ENCODE data around the gene SLC25A31.

The SLC25A31 gene

DNA sequence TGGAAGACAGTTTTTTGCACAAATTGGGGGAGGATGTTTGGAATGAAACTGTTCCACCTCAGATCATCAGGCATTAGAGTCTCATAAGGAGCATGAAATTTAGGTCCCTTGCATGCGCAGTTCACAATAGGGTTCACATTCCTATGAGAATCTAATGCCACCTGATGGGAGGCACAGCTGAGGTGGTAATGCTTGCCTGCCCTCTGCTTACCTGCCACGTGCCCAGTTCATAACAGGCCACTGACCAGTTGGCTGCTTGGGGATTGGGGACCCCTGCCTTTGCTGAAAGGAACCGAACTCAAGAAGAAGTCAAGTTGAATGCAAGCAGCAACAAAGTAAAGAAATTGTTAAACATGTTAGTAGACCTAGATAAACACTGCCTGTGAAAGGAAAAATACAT, 47.3 kb downstream of the SLC25A31 start:
- Histone ChIP-seq H3K27ac (no peak overlapping the region), H3K27me3 (replicated peaks) (no peaks in the 10 kb centered on the region), H3K4me3 (ENCODE audit: low read depth, low read length) (no peak overlapping the region), H3K36me3 (replicated peaks) (no peaks in the 10 kb centered on the region)
- in situ Hi-C loops (cut with HindIII; ENCODE audit: low pct_ligation_motif_present, low sequenced_read_pairs), result no loop called here
- TF ChIP-seq, protein P1, sequence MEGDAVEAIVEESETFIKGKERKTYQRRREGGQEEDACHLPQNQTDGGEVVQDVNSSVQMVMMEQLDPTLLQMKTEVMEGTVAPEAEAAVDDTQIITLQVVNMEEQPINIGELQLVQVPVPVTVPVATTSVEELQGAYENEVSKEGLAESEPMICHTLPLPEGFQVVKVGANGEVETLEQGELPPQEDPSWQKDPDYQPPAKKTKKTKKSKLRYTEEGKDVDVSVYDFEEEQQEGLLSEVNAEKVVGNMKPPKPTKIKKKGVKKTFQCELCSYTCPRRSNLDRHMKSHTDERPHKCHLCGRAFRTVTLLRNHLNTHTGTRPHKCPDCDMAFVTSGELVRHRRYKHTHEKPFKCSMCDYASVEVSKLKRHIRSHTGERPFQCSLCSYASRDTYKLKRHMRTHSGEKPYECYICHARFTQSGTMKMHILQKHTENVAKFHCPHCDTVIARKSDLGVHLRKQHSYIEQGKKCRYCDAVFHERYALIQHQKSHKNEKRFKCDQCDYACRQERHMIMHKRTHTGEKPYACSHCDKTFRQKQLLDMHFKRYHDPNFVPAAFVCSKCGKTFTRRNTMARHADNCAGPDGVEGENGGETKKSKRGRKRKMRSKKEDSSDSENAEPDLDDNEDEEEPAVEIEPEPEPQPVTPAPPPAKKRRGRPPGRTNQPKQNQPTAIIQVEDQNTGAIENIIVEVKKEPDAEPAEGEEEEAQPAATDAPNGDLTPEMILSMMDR (IDR thresholded peaks at IDR 0.05; ENCODE audit: low read depth, low read length, missing control alignments), result no peak
- DNase-seq, result no peak

GRCh38 chr4:127778102-127778501, 47.9 kb downstream of the SLC25A31 start:
- in situ Hi-C loops (cut with HindIII; ENCODE audit: low pct_ligation_motif_present, low sequenced_read_pairs), result no loop called here
- H3K4me3 ChIP-seq (ENCODE audit: low read depth, low read length), result no peak overlapping the region
- TF ChIP-seq, protein P1 (IDR thresholded peaks at IDR 0.05; ENCODE audit: low read depth, low read length, missing control alignments), result no peak
- no peaks in the 10 kb centered on the region for H3K27me3 ChIP-seq (replicated peaks)
- DNase-seq, result no peak
- H3K36me3 ChIP-seq (replicated peaks), result no peaks in the 10 kb centered on the region
- no peak overlapping the region for H3K27ac ChIP-seq

- no peaks in the 10 kb centered on the region for H3K36me3 ChIP-seq (replicated peaks)
- no peak for DNase-seq
- H3K4me3 ChIP-seq (ENCODE audit: low read depth, low read length), result no peak overlapping the region
- TF ChIP-seq, protein P1 (IDR thresholded peaks at IDR 0.05; ENCODE audit: low read depth, low read length, missing control alignments), result no peak
- no peaks in the 10 kb centered on the region for H3K27me3 ChIP-seq (replicated peaks)
- H3K27ac ChIP-seq, result no peak overlapping the region
- in situ Hi-C loops (cut with HindIII; ENCODE audit: low pct_ligation_motif_present, low sequenced_read_pairs), result no loop called here
These were observed 50.4 kb downstream of the SLC25A31 start for GRCh38 chr4:127780598-127780997.

- in situ Hi-C loops (cut with HindIII; ENCODE audit: low pct_ligation_motif_present, low sequenced_read_pairs), result no loop called here
- Histone ChIP-seq H3K36me3 (replicated peaks) (no peaks in the 10 kb centered on the region), H3K27me3 (replicated peaks) (no peaks in the 10 kb centered on the region), H3K27ac (peak overlapping the region; percentile 21), H3K4me3 (ENCODE audit: low read depth, low read length) (peak overlapping the region; percentile 76)
- TF ChIP-seq, protein P1 (IDR thresholded peaks at IDR 0.05; ENCODE audit: low read depth, low read length, missing control alignments), result no peak
- no peak for DNase-seq
These were observed 51.3 kb downstream of the SLC25A31 start for GRCh38 chr4:127781300-127782024.

GRCh38 chr4:127782025-127782274, 51.8 kb downstream of the SLC25A31 start:
- in situ Hi-C loops (cut with HindIII; ENCODE audit: low pct_ligation_motif_present, low sequenced_read_pairs), result no loop called here
- H3K27me3 ChIP-seq (replicated peaks), result no peaks in the 10 kb centered on the region
- H3K36me3 ChIP-seq (replicated peaks), result no peaks in the 10 kb centered on the region
- H3K4me3 ChIP-seq (ENCODE audit: low read depth, low read length), result peak overlapping the region; percentile 76
- peak overlapping the region; percentile 21 for H3K27ac ChIP-seq
- TF ChIP-seq, protein P1 (IDR thresholded peaks at IDR 0.05; ENCODE audit: low read depth, low read length, missing control alignments), result no peak
- DNase-seq, result peak; percentile 77

All from brain microvascular endothelial cell (primary cell).